Fibroblast of upper back skin (primary cell): ENCODE data around the gene TSPYL6.
"Not testable (repeated sequence)": the region's sequence is repeated elsewhere in the genome, so short reads cannot be mapped to it uniquely, and the experiment has no call there.

ENCODE experiments used
- DNase-seq: peaks from one replicate; pipeline ENCODE4 v3.0.0-alpha.2; 2013

TSPYL6 gene

DNA sequence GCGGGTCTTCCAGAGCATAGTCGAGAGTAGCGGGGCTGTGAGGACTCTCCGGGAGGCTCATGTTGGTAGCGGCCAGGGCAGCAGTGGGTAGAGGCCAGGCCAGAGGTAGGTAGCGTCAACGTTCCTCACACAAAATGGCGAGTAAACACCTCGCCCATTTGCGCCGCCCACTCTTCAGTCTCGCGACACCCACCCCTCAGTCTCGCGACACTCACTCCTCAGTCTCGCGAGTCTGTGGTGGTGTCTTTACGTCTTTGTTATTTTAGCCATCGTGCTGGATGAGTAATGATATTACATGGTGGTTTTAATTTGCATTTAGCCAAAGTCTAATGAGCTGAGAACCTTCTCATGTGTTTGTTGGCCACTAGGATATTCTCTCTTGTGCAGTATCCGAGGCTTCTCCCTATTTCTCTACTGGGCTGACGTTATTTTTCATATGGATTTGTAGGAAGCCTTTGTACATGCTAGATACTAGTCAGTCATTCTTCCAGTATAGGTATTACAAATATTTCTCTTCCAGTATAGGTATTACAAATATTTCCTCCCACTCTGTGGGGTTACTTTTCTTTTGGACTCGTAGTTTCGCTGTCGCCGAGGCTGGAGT, at the start of gene TSPYL6:
TSPYL6 (minus strand) TSS at position 139 of the 604 bp plus-strand sequence; CDS start at position 61, 78 bp downstream.
- no peak for DNase-seq

DNA sequence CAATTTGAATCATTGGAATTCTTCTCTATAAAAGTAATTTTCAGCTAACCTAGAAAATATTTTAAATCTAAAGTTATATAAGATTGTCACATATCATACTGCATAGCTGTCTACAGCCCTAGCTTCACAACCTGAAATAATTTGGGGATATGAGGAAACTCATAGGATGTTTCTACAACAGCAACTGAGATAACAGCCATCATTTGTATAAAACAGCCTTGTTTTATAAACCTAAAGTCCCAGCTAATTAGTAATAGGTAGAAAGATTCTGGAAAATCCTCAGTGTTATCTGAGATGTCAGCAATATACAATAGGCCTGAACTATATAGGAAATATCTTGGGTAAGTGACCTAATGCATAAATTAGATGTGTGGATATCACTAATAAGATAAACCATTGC, 47.6 kb upstream of the TSPYL6 start:
- DNase-seq = no peak

DNA sequence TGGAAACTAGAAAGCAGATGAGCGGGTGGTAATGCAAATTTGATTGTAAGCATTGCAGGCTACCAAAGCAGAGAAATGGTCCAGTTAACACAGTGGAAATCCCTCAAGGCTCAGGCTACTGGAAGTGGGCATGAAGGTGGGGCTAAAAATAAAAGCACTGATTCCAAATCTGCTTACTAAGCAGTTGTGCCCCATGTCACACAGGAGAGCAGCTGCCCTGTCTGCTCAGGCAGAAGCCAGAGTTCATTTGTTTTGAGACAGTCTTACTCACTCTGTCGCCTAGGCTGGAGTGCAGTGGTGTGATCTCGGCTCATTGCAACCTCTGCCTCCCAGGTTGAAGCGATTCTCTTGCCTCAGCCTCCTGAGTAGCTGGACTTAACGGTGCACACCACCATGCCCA, 42.5 kb upstream of the TSPYL6 start:
- no peak for DNase-seq

DNA sequence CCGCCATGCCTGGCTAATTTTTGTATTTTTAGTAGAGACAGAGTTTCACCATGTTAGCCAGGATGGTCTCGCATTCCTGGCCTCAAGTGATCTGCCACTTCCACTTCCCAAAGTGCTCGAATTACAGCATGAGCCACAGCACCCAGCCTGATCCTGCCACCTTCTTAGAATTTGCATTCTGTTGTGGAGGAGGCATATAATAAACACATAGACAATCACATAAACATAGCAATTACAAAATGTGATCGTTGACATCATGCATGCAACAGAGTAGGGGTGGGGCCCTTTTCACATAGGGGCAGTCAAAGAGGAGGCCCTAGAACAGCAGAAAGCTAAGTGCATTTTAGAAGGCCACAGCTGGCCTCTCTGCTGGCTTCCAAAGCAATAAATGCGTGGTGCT, 39.9 kb upstream of the TSPYL6 start:
- DNase-seq = no peak

DNA sequence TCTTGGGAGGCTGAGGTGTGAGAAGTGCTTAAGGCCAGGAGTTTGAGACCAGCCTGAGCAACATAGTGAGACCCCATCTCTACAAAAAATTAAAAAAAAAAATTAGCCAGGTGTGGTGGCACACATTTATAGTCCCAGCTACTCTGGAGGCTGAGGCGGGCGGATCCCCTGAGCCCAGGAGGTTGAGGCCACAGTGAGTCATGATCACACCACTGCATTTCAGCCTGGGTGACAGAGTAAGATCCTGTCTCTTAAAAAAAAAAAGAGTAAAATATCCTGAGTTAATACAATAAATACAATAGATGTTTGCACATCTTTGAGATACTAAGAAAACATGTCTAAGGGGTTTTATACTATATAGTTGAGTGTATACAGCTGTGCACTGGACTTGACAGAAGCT, 38.6 kb upstream of the TSPYL6 start:
- not testable (repeated sequence) for DNase-seq

DNA sequence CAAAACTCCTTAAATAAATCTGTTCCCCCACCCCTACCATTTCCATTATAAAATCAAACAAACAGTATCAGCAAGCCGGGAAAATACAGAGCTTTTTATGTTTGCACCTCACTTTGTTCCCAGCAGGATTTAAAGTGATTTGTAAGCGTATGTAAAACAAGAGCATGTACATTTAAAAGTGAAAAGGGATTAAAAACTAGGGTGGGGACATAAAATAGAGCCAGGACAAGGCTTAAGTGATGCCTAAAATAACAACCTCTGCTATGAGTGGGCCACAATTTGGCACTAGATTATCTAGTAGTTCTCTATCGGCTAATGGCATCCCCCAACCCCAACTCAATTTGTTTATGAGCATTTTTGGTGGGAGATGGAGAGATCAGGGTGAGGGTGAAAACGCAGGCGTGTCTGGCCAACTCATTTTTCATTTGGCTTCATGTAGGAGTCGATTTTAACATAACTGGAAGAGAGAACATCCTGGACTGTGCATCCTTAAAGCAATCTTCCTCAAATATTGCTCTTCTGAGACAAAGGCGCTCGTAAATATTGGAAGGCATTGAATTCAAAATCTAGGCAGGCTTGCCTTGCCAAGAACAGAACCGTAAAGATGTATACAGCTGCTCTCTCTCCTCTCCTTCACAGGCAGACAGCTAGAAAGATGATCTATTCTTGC, 34.5 kb upstream of the TSPYL6 start:
- DNase-seq = no peak

DNA sequence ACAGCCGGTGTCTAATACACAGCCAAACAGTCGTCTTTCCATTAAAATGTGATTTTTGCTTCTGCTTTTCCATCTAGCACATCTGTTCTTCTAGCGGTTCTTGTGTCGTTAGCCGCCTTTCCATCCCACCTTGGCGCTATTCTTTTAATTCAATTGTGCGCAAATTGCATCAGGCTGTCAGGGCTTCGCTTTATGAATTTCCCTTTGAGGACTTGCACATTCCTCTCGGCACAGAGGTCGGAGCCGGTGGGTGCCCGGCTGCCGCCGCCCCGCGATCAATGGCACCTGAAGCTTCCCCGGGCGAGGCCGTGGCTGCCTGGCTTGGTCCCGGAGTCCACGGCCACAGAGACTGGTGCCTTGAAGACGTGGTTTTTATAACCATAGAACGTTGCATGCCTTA, 33.9 kb upstream of the TSPYL6 start:
- DNase-seq = no peak

DNA sequence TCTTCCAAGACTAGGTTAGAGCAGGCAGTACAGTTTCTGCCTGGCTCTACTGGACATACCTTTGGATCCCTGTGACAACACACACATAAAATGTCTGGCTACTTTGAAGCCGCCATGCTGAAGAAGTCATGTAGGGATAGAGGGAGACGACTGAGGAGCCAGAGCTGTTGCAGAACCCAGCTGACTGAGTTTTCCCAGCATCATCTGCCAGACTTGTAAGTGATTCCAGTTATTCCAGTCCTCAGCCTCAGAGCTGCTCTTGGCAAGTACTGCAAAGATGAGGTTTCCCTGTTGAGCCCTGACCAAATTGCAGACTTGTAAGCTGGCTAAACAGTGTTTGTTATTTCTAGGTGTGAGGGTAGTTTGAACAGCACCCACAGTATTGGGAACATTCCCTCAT, 31.5 kb upstream of the TSPYL6 start:
- DNase-seq = no peak

DNA sequence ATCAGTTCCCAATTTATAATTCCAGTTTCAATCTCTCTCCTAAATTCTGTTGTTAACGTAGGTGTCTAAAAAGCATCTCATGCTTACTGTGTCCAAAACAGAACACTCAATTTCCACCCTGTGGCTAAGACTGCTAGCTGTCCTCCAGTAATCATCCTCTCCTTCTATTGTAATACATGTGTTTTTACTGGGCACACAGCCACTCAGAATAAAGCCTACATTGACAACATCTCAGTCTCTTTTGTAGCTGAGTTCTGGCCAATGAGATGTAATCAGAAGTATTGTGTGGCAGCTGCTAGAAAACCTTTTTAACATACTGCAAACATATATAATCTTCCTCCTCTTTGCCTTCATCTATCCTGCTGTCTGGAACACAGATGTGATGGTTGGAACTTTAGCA, 29.4 kb upstream of the TSPYL6 start:
- peak; percentile 23 for DNase-seq

DNA sequence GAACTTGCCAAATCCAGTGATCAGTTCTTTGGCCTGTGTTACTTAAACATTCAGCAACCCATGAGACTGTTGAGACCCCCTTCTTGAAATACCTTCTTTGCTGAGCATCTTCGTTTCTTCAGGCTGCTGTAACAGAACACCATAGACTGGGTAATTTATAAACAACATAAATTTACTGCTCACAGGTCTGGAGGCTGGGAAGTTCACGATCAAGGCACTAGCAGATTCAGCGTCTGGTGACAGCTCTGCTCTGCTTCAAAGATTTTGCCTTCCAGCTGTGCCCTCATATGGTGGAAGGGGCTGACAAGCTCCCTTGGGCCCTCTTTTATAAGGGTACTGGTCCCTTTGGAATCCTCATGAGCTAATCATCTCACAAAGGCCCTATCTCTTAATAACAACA, 28.8 kb upstream of the TSPYL6 start:
- DNase-seq = no peak

DNA sequence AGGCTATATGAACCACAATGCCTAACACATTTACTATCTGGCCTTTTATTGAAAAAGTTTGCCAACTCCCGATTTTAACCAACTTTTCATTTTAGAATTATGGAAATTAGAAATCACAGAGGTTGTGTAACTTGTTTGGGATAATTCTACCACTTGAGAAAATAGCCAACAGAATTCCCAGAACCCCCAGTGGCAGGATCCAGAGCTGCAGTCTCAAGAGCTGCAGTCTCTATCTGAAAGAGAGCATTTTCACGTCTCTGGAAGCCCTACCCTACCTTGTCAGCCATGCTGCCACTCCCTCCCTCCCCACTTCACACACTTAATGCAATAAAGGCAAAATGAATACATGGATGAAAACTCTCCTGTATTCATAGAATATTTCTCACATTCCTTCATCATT, 23.4 kb upstream of the TSPYL6 start:
- no peak for DNase-seq

DNA sequence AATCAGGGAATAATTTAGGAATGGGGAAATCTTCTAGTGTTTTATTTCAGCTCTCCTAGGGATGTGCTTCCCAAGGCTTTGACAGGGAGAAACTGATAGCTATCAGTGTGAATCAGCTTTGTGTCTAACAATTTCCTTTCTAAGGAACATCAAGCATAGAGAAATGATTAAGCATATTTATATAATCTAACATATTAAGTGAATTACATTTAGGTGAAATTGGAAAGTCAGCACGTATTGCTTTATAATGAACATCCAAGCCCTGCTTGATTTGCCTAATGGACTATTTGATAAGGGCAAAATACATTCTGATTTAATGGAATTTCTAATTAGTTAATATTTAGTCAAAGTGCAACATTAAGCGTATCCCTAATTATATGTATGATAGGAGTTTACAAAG, 19.5 kb upstream of the TSPYL6 start:
- peak; percentile 26 for DNase-seq

DNA sequence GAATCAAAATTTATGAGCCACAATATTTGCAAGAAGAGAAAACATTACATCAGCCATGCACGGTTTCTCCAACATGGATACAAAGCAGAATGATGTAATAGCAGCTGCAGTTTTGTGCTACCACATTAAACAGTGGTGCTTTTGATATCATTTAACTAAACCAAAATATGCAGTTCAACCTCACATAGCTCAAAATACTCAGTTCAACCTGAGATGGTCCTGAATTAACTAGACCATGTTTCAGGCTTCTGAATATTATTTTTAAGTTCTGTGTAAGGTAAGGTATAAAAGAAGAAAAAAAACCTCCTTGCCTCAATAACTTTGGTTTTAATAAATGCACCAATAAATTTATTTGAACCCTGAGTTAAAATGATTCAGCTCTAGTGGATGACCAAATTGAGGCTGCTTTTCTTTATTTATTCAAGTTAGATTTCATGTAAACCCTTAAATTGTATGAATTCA, 18.8 kb upstream of the TSPYL6 start:
- DNase-seq = peak; percentile 93

DNA sequence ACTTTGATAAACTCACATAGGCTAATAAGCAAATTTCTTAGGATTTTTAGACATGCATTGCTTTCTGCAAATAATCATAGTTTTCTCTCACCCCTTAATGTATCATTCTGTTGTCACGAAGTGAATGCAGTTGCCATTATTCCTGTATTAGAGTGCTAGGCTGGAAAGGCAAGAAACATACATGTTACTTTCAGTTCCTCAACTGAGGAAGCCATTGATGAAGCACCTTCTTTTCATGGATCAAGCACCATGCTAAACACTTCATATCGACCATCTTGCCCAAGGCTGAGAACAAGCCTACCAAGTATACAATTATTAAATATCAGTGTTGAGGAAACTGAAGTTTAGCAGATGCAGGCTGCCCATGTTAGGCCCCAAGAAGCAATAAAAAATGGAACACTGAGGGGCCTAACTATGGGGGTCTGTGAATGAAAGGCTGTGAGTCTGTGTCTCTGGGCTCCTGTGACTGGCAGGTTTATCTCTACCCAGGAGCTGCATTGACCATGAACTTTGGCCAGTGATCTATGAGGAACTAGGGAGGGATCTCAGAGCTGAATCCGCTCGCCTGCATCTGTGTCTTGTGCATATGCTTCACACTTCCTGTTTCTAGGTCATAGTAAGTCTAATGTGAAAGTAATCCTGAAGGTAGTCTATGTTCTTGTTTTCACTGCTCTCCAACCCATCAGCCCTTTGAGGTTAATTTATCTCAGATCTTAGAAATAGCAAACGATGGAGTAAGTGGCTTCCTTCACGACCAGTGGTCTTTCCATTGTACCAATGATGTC, 16.0 kb upstream of the TSPYL6 start:
- DNase-seq = no peak

DNA sequence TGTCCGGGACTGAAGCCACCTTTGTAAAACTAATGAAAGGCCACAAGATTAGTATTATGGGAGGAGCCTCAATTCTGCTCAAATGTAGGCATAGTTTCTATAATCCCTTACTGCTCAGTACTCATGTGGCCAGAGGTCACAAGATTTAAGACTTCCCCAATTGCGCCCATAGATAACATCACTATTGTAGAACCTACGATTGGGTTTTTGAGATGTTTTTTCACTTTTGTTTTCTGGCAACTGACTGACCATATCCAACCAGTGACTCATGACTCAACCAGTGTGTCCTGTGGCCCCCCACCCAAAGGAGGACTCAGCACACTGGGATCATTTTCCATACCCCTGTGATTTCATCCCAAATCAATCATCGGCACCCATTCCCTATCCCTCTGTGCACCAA, 15.2 kb upstream of the TSPYL6 start:
- DNase-seq = no peak

DNA sequence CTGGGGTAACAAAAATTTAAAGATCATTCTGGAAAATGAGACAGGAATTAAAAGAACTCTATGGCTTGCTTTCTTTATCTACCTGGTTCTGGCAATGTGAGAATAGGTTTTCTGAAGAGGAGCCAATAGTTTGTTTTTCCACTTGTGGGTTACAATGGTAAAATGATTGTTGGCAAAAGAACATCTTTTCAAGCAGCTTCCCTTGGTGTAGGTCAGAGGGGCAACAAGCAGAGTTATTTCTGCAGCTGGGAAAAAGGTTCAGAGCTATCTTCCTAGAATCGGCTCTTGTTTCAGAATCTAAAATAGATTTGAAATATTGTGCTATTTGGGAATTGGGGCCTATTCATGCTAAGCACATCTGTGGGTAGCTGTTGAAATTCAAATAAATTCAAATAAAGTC, 11.5 kb upstream of the TSPYL6 start:
- DNase-seq = no peak

DNA sequence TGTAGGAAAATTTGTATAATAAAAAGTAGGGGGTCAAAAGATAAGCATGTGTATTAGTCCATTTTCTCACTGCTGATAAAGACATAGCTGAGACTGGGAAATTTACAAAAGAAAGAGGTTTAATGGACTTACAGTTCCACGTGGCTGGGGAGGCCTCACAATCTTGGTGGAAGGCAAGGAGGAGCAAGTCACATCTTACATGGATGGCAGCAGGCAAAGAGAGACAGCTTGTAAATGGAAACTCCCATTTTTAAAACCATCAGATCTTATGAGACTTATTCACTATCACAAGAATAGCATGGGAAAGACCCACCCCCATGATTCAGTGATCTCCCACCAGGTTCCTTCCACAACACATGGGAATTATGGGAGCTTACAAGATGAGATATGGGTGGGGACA, 9.1 kb upstream of the TSPYL6 start:
- DNase-seq = not testable (repeated sequence)

DNA sequence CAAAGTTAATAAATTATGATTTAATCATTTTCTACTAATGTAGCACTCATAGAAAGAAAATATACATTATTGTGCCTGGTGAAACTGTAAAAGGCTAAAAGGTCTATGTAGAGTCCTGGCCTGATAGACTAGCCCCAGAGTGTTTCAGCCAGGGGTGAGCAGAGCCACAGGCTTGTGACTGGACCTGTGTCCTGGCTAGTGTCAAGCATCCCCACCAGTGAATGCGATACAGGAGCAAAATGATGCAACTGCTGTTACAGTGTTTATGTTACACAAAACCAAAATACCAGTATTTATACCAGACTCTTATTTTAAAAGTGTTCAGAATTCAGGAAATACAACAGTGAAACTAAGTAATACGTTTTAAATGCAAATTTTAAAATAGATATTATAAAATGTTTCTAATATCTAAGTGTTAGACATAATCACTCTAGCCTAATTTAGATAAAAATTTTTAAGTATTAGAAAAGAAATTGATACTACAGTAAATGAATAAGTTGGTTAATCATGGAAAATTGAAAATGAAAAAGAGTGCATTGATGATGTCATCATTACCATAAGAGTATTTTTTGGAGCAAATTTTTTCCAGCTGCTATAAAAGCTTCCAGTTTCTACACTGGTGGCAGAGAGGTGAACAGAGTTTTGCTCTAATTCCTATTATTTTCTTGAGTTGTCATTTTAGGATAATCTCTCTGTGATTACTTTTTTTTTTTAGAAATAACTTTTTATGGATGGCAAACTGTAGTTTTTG, 6.2 kb upstream of the TSPYL6 start:
- no peak for DNase-seq

DNA sequence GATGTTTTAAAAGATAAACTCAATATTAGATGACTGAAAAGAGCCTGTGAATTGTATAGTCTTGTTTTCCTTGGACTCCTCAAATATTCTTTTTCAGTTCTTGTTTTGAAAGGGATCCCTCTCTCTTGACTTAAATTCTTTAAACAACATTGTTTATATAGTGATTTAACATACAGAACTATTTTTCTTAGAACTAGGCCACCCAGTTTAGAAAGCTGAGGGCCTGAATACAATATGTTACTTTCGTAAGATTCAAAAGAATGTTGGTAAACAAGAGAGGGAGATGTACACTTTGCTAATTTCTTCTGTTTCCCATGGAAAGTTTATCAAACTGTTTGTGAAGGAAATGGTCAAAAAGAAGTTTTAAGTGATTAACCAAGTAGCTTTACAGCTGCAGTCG, 5.5 kb upstream of the TSPYL6 start:
- DNase-seq = no peak

DNA sequence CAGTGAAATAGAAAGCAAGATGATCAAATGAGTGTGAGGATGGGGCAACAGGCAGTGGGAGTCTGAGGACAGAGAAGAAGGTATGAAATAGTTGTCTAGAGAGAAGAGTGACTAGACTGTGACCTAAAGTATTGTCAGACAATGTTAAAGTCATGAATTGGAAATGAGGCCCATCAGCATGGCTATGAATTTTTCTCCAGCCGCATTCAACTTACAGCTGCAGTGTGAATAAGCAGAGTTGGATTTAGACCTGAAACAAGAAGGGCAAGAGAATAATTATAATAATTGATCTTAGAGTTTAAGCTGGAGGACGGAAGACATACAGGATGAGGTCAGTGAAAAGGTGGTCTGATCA, 4.2 kb upstream of the TSPYL6 start:
- DNase-seq = no peak

DNA sequence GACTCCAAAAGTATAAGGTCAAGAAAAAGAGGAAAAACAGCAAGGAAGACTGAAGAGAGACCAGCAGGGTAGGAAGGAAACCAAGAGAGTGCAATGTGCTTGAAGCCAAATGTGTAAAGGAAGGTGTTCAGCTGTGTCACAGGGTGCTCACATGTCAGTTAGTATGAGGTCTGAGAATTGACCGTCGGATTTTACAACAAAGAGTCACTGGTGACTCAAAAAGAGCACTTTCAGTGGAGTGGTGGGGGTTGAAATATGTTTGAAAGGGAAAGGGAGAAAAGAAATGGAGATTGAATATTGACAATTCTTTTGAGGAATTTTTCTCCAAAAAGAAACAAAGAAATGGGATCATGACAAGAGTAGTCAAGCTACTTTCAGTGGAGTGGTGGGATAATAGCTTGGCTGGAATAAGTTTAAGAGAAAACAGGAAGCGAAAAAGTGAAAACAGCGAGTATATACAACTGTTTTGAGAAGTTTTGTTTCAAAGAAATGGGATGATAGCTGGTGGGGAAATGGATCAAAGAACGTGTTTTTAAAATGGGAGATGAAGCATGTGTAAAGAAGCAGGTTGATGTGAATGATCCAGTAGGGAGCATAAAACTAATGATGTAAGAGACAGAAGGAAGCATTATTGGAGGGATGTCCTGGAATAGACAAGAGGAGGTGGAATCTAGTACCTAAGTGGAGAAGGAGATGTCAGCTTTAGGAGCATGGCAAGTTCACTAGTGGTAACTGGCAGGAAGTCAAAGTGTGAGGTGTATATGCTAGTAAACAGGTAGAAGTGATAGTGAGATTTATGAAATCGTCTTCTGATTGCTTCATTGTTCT, 3.6 kb upstream of the TSPYL6 start:
- DNase-seq = no peak

DNA sequence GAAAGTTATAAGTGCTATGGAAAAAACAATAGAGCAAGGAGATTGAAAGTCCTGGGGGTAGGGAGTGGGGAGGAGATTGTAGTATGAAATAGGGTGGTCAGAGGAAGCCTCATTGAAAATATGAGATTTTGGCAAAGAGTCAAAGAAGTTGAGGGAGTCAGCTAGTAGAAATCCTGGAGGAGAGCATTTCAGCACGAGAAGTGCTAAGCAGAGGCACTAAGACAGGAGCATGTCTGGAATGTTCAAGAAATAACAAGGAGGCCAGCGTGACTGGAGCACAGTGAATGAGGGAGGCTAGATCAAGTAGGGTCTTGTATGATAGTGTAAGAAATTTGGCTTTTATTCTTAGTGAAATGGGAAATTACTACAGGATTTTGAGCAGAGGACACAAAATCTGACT, 2.1 kb upstream of the TSPYL6 start:
- peak; percentile 71 for DNase-seq
